ENCODE results near the gene PCSK6. TPM values are rescaled to one million over a fixed set of nuclear protein-coding genes. Genes with fewer than 3 reads are reported as not detected.

PCSK6 gene
- total RNA-seq, 3 donors from 2014 or later: 7.2 to 19.7 (median 18.0) TPM

DNA sequence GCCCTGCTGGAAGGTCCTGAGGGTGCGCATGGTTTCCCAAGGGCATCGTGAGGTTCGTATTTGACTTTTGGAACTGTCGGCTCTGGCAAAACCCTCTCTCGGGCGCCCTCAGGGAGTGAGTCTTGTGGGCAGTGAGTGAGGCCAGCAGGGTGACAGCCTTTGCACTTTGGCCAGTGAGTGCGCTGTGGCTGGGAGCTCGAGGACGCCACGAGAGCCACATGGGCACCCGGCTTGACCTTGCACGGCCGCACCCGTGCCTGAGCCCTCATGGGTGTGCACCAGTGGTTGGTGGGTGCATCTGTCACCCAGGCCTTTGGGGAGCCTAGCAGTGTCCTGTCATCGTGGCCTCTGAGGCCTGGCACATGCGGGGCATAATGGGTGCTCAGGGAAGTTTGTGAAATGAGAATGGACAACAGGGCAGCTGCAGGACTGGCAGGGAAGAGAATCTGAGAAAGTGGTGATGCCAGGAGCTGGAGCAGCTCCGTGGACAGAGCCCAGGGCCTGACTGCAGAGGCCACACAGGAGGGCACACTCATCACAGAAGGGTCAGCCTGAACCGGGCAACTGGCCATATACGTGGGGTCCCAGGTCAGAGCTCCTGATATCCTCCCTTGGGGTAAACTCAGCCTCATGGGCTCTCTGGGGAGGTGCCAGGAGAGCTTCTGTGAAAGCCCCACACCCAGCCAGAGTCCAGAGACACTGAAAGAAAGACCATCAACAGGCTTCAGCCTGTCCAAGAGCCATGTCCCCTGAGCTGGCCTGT is 164.1 kb downstream of the PCSK6 start:
- no peaks in the 10 kb centered on the region for H3K4me1 ChIP-seq
- H3K36me3 ChIP-seq: no peaks in the 10 kb centered on the region
- no peak overlapping the region for H3K27ac ChIP-seq
- intact Hi-C loops (cut with DNase I; ENCODE audit: low total_unique reads): no loop called here
- peak in 1 of 2 donors; percentile 44 for DNase-seq (ENCODE audit: low spot score in 2 of 2)
- H3K9me3 ChIP-seq: no peaks in the 10 kb centered on the region
- H3K27me3 ChIP-seq: no peaks in the 10 kb centered on the region
- TF ChIP-seq, protein P1, sequence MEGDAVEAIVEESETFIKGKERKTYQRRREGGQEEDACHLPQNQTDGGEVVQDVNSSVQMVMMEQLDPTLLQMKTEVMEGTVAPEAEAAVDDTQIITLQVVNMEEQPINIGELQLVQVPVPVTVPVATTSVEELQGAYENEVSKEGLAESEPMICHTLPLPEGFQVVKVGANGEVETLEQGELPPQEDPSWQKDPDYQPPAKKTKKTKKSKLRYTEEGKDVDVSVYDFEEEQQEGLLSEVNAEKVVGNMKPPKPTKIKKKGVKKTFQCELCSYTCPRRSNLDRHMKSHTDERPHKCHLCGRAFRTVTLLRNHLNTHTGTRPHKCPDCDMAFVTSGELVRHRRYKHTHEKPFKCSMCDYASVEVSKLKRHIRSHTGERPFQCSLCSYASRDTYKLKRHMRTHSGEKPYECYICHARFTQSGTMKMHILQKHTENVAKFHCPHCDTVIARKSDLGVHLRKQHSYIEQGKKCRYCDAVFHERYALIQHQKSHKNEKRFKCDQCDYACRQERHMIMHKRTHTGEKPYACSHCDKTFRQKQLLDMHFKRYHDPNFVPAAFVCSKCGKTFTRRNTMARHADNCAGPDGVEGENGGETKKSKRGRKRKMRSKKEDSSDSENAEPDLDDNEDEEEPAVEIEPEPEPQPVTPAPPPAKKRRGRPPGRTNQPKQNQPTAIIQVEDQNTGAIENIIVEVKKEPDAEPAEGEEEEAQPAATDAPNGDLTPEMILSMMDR (IDR thresholded peaks at IDR 0.05): no peak
- TF ChIP-seq POLR2A (IDR thresholded peaks at IDR 0.05): no peak
- no peak for TF ChIP-seq POLR2AphosphoS5 (IDR thresholded peaks at IDR 0.05)
- no peak overlapping the region for H3K4me3 ChIP-seq

DNA sequence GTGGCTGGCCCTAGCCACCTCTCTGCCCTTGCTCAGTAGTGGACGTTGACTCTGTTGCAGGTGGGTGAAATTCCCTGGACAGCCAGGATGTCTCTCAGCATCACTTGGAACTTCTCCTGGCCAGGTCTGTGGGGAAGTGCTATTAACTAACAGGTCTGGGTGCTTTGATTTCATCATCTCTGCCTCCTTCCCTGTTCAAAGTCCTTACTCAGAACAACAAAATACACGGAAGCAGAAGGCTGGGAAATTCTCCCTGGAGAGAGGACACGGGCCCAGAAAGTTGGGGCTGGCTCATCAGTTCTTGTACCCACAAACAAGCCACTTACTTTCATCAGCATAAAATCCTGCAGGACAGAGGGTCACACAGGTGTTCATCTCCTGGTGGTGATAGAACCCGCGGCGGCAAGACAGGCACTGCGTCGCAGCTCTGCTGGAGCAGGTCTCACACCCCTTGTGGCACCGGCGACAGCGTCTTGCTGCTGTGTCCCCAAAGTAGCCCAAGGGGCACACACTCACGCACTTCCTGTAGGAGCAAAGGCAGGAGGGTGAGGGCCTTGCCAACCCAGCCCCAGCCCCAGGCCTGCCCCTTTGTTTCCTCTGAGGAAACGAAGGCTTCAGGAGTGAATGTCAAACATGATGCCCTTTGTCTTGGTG is 164.9 kb downstream of the PCSK6 start:
- intact Hi-C loops (cut with DNase I; ENCODE audit: low total_unique reads): no loop called here
- DNase-seq (ENCODE audit: low spot score in 2 of 2): peak in 1 of 2 donors; percentile 10
- no peak overlapping the region for H3K4me3 ChIP-seq
- no peaks in the 10 kb centered on the region for H3K9me3 ChIP-seq
- no peak overlapping the region for H3K27ac ChIP-seq
- TF ChIP-seq, protein P1 (IDR thresholded peaks at IDR 0.05): no peak
- no peak for TF ChIP-seq POLR2A (IDR thresholded peaks at IDR 0.05)
- TF ChIP-seq POLR2AphosphoS5 (IDR thresholded peaks at IDR 0.05): no peak
- H3K27me3 ChIP-seq: no peaks in the 10 kb centered on the region
- no peaks in the 10 kb centered on the region for H3K36me3 ChIP-seq
- no peaks in the 10 kb centered on the region for H3K4me1 ChIP-seq

DNA sequence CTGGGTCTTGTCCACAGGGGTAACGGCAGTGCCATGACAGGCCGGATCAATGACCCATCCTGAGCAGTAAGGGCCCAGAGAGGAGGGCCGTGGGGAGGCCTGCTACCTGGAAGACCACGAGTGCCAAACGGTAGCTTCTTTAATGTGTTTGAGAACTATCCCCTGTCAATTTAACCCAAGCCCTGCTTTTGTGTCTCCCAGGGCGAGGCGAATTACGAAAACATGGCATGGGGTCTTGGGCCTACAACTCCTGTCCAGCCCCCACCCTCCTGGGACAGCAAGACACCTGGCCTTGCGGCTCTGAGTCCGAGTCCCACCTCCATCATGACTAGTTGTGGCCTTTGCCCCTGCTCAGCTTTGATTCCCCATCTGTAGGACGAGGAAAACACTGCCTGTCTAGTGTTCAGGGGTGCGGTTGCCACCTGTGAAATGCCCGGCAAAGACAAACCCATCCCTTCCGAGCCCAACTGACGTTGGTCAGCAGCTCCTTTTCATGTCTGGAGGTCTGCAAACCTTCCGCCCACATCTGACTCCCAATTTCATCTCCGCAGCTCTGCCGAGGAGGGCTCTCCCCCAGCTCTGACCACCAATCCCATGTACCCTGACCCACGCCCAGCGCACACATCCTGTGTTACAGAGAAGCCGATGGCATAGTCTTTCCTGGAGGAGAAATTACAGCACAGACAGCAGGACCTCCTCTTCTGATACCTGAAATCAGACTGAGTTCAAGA is 165.5 kb downstream of the PCSK6 start:
- TF ChIP-seq POLR2AphosphoS5 (IDR thresholded peaks at IDR 0.05) (no peak), POLR2A (IDR thresholded peaks at IDR 0.05) (no peak)
- TF ChIP-seq, protein P1 (IDR thresholded peaks at IDR 0.05): no peak
- no peaks in the 10 kb centered on the region for H3K36me3 ChIP-seq
- no peak overlapping the region for H3K4me3 ChIP-seq
- H3K4me1 ChIP-seq: no peaks in the 10 kb centered on the region
- no peaks in the 10 kb centered on the region for H3K27me3 ChIP-seq
- no peak overlapping the region for H3K27ac ChIP-seq
- DNase-seq (ENCODE audit: low spot score in 2 of 2): peak in 1 of 2 donors; percentile 20
- no peaks in the 10 kb centered on the region for H3K9me3 ChIP-seq
- intact Hi-C loops (cut with DNase I; ENCODE audit: low total_unique reads): no loop called here

DNA sequence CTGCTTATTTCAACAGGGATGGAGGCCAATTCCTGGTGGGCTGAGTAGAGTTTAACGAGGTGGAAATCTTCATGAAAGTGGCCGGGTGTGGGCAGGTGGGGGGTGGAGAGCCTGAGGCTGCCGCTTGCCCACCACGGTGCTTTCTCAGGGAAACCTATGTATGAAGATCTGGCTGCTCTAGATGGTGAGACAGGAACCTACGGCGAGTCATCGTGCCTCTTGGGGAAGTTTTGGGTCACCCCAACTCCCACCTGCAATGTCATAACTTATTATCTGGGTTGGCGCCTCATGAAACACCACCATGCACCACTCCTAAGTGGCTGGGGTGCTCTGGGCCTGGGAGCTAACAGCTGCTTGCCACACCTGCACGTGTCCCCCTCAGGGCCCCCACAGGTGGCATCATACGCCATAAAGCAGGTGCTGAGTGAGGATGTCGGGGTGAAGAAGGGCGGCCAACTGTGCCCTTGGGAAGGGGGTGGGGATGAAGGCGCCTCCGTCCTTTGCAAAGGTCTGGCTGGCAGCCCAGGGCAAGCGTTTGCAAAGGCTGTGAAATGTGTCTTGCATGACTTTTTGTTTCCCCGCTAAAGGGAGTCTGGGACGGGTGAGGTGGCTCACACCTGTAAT is 166.5 kb downstream of the PCSK6 start:
- Histone ChIP-seq H3K27me3 (no peaks in the 10 kb centered on the region), H3K9me3 (no peaks in the 10 kb centered on the region), H3K36me3 (no peaks in the 10 kb centered on the region), H3K4me1 (no peaks in the 10 kb centered on the region), H3K27ac (no peak overlapping the region), H3K4me3 (no peak overlapping the region)
- TF ChIP-seq POLR2AphosphoS5 (IDR thresholded peaks at IDR 0.05) (no peak), POLR2A (IDR thresholded peaks at IDR 0.05) (no peak)
- TF ChIP-seq, protein P1 (IDR thresholded peaks at IDR 0.05): no peak
- DNase-seq (ENCODE audit: low spot score in 2 of 2): peak in 1 of 2 donors; percentile 28
- intact Hi-C loops (cut with DNase I; ENCODE audit: low total_unique reads): no loop called here
